Melanocyte of skin (primary cell): Measurements from ENCODE around the gene LYST. TPM values are rescaled to one million over a fixed set of nuclear protein-coding genes. Genes with fewer than 3 reads are reported as not detected.

Source experiments
- small RNA-seq, 2 donors: library from RNA; depleted of rRNA; stranded (forward); fragments of <200 nt; gene quantifications; one replicate each; pipeline ENCODE3, GENCODE V24; 2012
- total RNA-seq, 2 donors: library from RNA; depleted of rRNA; stranded (reverse); fragments of >200 nt; gene quantifications; 2 replicates each; pipeline ENCODE4 v1.2.3, GENCODE V29; 2012

The LYST gene, protein sequence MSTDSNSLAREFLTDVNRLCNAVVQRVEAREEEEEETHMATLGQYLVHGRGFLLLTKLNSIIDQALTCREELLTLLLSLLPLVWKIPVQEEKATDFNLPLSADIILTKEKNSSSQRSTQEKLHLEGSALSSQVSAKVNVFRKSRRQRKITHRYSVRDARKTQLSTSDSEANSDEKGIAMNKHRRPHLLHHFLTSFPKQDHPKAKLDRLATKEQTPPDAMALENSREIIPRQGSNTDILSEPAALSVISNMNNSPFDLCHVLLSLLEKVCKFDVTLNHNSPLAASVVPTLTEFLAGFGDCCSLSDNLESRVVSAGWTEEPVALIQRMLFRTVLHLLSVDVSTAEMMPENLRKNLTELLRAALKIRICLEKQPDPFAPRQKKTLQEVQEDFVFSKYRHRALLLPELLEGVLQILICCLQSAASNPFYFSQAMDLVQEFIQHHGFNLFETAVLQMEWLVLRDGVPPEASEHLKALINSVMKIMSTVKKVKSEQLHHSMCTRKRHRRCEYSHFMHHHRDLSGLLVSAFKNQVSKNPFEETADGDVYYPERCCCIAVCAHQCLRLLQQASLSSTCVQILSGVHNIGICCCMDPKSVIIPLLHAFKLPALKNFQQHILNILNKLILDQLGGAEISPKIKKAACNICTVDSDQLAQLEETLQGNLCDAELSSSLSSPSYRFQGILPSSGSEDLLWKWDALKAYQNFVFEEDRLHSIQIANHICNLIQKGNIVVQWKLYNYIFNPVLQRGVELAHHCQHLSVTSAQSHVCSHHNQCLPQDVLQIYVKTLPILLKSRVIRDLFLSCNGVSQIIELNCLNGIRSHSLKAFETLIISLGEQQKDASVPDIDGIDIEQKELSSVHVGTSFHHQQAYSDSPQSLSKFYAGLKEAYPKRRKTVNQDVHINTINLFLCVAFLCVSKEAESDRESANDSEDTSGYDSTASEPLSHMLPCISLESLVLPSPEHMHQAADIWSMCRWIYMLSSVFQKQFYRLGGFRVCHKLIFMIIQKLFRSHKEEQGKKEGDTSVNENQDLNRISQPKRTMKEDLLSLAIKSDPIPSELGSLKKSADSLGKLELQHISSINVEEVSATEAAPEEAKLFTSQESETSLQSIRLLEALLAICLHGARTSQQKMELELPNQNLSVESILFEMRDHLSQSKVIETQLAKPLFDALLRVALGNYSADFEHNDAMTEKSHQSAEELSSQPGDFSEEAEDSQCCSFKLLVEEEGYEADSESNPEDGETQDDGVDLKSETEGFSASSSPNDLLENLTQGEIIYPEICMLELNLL (N-terminal part only)
- total RNA-seq, result 100 to 1,000 TPM; 257 to 379 TPM

DNA sequence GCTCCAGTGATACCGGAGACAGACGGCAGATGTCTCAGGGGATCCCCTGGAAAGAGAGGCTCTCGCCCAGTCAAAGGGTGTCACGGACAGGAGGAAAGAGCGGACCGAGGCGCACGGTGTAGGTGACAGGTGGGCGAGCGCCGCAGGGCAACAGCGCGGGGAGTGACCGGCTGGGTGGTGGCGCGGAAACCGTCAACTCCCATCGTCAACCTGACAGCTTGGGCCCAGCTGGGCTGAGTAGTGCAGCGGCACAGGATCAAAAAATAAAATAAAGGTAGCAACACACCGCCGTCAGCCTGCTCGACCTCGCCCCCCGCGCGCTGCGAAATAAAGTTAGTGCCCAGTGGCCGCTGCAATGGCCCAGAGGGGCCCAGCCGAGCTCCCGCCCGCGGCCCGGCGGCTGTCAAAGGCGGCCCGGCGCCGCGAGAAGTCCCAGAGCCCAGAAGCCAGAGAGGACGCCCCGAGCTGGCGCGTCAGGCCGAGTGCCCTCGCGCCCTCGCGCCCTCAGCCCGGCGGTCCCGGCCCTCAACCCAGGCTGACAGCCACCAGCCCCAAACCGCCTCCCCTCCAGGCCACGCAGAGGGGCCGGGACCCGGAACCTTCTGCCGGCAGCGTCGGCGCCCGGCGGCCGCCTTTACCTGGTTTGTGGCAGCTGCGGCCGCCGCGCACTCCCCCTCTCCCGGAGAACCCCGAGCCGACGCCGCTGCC lies at the start of gene LYST:
LYST (minus strand) TSS at position 702 of the 708 bp plus-strand sequence. CDS start 36,489 bp downstream, outside the sequence.

DNA sequence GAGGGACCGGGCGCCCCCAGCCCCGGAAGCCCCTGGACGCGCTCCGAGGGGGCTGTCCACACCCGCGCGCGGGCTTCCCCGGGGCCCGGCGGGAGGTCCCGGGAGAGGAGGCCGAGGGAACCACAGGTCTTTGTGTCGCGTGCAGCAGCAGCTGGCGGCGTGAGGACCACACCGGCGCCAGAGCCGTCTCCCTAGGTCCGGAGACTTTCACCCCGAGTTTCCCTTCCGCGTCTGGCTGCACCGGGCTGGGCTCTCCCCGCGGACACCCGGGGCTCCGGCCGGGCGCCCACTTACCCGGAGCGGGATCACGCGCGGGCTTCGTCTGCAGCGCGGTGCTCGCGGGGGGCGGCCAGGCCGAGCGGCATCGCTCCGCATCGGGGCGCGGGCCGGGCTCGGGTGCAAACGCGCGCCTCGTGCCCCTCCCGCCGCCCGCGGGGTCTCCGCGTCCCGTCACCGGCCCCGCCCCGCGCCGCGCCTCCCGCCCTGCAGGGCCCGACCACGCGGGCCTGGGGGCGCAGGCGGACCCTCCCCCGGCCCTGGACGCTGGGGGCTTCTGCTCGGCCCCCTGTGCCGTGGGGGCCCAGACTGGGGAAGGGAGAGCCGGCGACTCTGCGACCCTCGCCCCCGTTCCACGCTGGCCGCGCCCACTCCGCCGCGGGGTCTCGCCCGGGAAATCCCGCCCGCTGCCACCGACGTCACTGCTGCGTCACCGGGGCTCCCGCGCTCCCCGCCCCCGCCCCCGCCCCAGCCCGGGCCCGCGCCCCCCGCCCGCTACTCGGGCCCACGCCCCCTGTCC lies 217.1 kb downstream of the LYST start, which contains the start of gene GNG4:
GNG4 (minus strand) TSS at position 417 of the 796 bp plus-strand sequence. CDS start 65,946 bp downstream, outside the sequence.

Small RNAs within 50 kb of the gene (small RNA-seq; reads per million reads assigned to genes)
- gene MIR1537 (4.5 to 5.9 reads per million in 2 donors), gene RNU6-968P (0 to 0.21 reads per million in 2 donors)

Other genes starting within 250 kb of the LYST start
- 1 to 10 TPM in 1 of 2 donors, not detected in 1; 1.7 TPM for gene GNG4, start 217.1 kb downstream of the LYST start, total RNA-seq
- gene NID1, start 198.2 kb upstream of the LYST start, total RNA-seq, result 10 to 100 TPM; 52.0 to 54.7 TPM